ENCODE results near the gene CPTP.

Gene CPTP

DNA sequence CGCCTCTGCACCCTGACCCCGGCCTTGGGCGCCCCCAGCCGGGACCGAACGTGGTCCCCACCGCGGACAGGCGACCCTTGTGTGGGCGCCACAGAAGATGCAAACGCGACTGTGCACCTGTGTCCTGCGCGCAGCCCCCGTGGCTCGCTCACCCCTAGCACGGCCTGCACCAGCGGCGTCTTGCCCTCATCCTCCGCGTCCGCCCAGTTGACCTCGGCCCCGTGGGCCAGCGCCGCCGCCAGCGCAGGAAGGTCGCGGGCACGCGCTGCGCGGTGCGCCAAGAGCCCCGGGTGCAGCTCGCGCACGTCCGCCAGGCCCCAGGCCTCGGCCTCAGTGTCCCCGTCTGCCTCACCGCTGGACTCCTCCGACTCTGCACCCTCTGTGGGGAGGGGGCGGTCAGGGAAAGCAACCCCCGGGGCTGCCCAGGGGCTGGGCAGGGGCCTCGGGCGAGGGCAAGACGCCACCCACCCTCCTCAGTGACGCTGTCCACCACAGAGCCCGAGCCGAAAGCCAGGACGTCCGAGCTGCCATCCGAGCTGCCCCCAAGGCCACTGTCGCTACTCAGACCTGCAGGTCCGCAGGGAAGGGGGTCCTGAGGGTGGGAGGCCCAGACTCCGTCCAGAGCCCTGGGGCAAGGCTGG is 30.2 kb upstream of the CPTP start:
- Histone ChIP-seq H3K27me3 (ENCODE audit: control insufficient read depth, insufficient read depth, low read length) (no peaks in the 10 kb centered on the region), H3K27ac (no peak overlapping the region), H3K4me3 (ENCODE audit: low read depth, low read length) (no peak overlapping the region), H3K9me3 (ENCODE audit: control insufficient read depth, low read length) (no peaks in the 10 kb centered on the region), H3K4me1 (no peaks in the 10 kb centered on the region), H3K4me2 (ENCODE audit: low read length) (no peak overlapping the region), H3K36me3 (ENCODE audit: control insufficient read depth, insufficient read depth, low read length) (no peaks in the 10 kb centered on the region), H3K79me2 (no peaks in the 10 kb centered on the region), H3K9ac (no peak overlapping the region), H2AFZ (no peak overlapping the region)
- TF ChIP-seq, protein P1, sequence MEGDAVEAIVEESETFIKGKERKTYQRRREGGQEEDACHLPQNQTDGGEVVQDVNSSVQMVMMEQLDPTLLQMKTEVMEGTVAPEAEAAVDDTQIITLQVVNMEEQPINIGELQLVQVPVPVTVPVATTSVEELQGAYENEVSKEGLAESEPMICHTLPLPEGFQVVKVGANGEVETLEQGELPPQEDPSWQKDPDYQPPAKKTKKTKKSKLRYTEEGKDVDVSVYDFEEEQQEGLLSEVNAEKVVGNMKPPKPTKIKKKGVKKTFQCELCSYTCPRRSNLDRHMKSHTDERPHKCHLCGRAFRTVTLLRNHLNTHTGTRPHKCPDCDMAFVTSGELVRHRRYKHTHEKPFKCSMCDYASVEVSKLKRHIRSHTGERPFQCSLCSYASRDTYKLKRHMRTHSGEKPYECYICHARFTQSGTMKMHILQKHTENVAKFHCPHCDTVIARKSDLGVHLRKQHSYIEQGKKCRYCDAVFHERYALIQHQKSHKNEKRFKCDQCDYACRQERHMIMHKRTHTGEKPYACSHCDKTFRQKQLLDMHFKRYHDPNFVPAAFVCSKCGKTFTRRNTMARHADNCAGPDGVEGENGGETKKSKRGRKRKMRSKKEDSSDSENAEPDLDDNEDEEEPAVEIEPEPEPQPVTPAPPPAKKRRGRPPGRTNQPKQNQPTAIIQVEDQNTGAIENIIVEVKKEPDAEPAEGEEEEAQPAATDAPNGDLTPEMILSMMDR (IDR thresholded peaks at IDR 0.05): no peak

DNA sequence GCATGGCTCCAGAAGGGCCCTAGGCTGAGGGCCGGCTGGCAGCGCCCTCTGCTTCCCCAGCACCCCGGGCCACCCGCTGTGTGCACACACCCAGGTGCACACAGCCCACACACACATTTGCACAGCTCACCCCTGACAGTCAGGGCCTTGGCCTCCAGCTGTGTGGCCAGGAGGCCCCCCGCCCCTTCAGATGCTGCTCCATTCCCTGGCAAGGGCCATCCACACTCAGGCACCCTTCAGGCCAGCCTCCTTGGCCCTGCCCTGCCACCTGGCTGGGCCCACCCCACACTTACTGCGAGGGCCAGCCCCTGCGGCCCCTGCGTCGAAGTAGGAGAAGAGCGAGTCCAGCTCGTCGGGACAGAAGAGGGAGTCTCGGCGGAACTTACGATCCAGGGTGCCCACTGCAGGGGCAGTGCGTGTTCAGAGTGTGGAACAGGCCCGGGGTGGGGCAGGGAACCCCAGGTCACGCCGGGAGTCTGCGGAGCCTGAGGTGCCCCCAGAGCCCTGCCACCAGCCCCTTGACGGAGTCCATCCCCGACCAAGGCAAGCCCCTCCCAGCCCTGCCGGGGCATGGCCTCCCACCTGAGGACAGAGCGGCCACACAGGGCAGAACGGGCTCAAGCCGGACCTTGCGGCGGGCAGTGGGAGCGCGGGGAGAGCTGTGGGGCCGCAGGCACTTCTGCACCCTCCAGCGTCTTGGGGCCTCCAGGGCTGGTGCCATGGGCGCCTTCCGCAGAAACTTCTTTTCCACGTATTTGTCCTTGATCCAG is 29.3 kb upstream of the CPTP start:
- Histone ChIP-seq H3K4me1 (no peaks in the 10 kb centered on the region), H3K27ac (no peak overlapping the region), H3K4me2 (ENCODE audit: low read length) (no peak overlapping the region), H3K4me3 (ENCODE audit: low read depth, low read length) (no peak overlapping the region), H3K9me3 (ENCODE audit: control insufficient read depth, low read length) (no peaks in the 10 kb centered on the region), H3K36me3 (ENCODE audit: control insufficient read depth, insufficient read depth, low read length) (no peaks in the 10 kb centered on the region), H3K9ac (no peak overlapping the region), H3K27me3 (ENCODE audit: control insufficient read depth, insufficient read depth, low read length) (no peaks in the 10 kb centered on the region), H3K79me2 (no peaks in the 10 kb centered on the region), H2AFZ (no peak overlapping the region)
- TF ChIP-seq, protein P1 (IDR thresholded peaks at IDR 0.05): no peak

DNA sequence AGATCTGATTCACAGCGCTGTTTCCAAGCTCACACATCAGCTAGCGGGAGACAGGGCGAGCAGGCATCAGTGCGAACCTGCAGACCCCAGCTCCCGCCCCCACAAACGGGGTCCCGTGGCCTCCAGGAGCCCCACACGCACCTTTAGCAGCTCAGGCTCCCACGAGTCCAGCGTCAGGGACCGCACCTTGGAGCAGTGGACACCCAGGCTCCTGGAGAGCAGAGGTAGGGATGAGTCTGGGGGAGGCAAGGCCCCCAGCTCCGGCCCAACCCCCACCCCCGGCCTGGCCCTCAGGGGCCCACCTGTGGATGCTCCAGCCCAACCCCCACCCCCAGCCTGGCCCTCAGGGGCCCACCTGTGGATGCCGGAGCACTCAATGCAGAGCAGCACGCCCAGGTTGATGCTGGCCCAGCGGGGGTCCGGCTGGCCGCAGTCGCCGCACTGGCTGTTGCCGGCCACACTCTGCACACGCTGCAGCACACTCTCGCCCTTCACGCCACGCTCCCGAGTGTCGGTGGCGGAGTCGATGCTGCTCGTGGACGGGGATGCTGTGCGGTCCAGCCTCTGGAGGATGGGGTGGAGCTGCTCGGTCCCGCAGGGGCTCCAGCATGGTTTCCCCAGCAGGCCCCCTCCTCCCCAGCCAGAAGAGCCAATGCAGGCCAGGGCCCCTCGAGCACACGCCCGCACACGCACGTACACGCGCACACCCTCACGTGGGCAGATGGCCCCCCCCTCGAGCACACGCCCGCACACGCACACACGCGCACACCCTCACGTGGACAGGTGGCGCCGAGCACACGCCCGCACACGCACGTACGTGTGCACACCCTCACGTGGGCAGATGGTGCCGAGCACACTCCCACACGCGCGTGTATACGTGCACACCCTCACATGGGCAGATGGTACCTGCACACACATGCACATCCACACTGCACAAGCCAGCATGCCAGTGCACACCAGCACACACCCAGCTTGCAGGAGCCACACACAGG is 28.2 kb upstream of the CPTP start:
- no peaks in the 10 kb centered on the region for H3K27me3 ChIP-seq (ENCODE audit: control insufficient read depth, insufficient read depth, low read length)
- H3K4me1 ChIP-seq: no peaks in the 10 kb centered on the region
- no peak overlapping the region for H3K4me2 ChIP-seq (ENCODE audit: low read length)
- no peak overlapping the region for H2AFZ ChIP-seq
- no peaks in the 10 kb centered on the region for H3K9me3 ChIP-seq (ENCODE audit: control insufficient read depth, low read length)
- no peak overlapping the region for H3K27ac ChIP-seq
- no peaks in the 10 kb centered on the region for H3K79me2 ChIP-seq
- no peaks in the 10 kb centered on the region for H3K36me3 ChIP-seq (ENCODE audit: control insufficient read depth, insufficient read depth, low read length)
- no peak overlapping the region for H3K9ac ChIP-seq
- TF ChIP-seq, protein P1 (IDR thresholded peaks at IDR 0.05): no peak
- H3K4me3 ChIP-seq (ENCODE audit: low read depth, low read length): no peak overlapping the region

DNA sequence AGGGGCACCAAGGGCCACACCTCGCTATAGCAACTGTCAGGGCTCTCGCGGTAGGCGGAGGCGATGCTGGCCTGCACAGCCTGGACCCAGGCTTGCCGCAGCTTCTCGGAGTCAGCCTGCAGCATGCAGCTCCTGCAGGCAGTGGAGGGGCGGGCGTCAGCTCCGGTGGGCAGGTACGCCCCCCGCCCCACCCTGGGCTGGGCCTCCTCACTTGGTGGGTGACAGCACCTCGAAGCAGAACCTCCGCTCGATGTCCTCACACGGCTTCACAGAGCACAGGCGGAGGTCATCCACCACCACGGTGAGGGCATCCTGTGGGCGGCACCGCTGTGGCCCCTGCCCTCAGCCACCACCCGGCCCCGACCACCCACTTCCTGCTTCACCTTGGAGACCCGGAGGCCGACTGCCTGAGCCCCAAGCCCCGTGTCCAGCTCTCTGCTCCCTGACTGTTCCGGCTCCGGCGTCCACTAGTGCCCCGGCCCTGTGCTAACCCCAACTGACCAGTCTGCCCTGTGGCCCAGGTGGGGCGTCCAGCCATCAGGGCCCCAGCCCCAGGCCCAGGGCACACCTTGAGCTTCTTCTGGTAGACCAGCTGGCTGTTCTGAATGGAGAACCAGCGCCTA is 26.7 kb upstream of the CPTP start:
- Histone ChIP-seq H3K9me3 (ENCODE audit: control insufficient read depth, low read length) (no peaks in the 10 kb centered on the region), H3K4me1 (no peaks in the 10 kb centered on the region), H3K27me3 (ENCODE audit: control insufficient read depth, insufficient read depth, low read length) (no peaks in the 10 kb centered on the region), H3K27ac (no peak overlapping the region), H3K79me2 (no peaks in the 10 kb centered on the region), H3K4me3 (ENCODE audit: low read depth, low read length) (no peak overlapping the region), H3K9ac (no peak overlapping the region), H2AFZ (no peak overlapping the region), H3K36me3 (ENCODE audit: control insufficient read depth, insufficient read depth, low read length) (no peaks in the 10 kb centered on the region), H3K4me2 (ENCODE audit: low read length) (no peak overlapping the region)
- TF ChIP-seq, protein P1 (IDR thresholded peaks at IDR 0.05): no peak

Data from parathyroid adenoma (tissue), 2 donors.